22Rv1 (cell line): ENCODE results near the gene TEX22.

ENCODE experiments used
- H3K27ac ChIP-seq: fragments of 450-650 bp; 2 replicates; pipeline ENCODE4 v1.5.1; 2017
- ZFX ChIP-seq: fragments of 450-650 bp; IDR thresholded peaks from 2 replicates; pipeline ENCODE4 v1.6.1; 2017; ENCODE audit warnings: antibody characterized with exemption, borderline replicate concordance
- TF ChIP-seq, protein P1 (sequence below): fragments of 450-650 bp; IDR thresholded peaks from 2 replicates; pipeline ENCODE4 v1.5.1; 2017; ENCODE audit warnings: mild to moderate bottlenecking

The TEX22 gene

DNA sequence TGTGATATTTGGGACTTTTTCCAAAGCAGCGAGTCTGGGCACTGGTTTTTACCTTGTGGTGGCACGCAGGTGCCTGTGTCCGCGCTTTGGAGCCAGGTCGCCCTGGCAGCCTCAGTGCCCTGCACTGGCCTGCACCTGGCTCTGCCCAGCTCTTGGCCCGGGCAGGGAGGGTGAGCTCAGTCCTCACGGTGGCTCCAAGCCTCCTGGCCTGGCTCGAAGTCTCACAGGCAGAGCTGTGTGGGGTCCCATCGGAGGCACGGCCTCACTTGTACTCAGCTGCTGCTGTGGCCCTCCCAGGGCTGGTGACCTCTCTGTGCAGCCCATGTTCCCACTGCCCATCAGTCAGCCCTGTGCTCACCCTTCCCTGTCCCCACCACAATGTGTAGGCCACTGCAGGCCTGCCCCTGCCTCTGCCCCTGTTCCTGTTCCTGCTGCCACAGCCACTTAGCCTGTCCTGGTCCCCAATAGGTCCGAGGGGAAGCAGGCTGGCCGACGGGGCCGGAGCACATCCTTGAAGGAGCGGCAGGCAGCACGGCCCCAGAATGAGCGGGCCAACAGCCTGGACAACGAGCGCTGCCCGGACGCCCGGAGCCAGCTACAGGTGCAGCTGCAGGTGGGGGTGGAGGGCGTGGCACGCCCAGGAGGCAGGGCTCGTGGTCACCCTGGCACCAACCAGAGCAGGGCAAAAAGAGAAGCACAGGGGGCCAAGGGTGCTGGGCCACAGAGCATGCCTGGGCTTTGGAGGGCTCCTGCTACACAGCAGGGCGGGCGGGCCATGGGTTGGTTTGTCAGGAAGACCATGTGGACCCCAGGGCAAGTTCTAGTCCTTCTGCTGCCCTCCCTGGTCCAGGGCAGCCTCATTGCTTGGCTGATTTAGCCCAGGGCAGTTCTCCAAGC, 16.6 kb upstream of the TEX22 start:
- H3K27ac ChIP-seq, result no peak overlapping the region
- TF ChIP-seq, protein P1, sequence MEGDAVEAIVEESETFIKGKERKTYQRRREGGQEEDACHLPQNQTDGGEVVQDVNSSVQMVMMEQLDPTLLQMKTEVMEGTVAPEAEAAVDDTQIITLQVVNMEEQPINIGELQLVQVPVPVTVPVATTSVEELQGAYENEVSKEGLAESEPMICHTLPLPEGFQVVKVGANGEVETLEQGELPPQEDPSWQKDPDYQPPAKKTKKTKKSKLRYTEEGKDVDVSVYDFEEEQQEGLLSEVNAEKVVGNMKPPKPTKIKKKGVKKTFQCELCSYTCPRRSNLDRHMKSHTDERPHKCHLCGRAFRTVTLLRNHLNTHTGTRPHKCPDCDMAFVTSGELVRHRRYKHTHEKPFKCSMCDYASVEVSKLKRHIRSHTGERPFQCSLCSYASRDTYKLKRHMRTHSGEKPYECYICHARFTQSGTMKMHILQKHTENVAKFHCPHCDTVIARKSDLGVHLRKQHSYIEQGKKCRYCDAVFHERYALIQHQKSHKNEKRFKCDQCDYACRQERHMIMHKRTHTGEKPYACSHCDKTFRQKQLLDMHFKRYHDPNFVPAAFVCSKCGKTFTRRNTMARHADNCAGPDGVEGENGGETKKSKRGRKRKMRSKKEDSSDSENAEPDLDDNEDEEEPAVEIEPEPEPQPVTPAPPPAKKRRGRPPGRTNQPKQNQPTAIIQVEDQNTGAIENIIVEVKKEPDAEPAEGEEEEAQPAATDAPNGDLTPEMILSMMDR, result no peak
- TF ChIP-seq ZFX, result no peak

DNA sequence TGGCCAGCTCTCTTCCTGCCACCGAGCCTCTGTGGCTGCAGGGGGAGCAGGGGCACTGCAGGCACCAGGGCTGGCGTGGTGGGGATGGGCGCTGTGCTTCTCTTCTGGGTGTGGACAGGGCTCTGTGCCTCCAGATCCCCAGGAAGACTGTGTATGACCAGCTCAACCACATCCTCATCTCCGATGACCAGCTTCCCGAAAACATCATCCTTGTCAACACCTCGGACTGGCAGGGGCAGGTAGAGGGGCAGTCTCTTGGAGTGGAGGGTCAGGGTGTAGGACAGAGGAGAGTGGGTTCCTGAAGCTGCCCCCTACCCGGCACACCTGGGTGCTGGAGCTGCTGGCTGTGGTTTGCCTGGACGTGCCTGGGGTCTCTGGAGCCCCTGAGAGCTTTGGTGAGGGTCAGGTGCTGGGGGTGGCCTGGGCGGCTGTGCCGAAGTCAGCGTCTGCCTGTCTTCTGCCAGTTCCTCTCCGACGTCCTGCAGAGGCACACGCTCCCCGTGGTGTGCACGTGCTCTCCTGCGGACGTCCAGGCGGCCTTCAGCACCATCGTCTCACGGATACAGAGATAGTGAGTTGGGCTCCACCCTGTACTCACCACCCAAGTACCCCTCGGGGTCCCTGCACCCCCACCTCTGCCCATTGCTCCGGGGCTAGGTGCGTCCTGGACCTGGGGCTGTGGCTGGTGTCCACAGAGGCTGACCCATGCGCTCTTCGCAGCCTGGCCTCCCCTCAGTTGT, 15.8 kb upstream of the TEX22 start:
- no peak for TF ChIP-seq ZFX
- TF ChIP-seq, protein P1, result no peak
- no peak overlapping the region for H3K27ac ChIP-seq

DNA sequence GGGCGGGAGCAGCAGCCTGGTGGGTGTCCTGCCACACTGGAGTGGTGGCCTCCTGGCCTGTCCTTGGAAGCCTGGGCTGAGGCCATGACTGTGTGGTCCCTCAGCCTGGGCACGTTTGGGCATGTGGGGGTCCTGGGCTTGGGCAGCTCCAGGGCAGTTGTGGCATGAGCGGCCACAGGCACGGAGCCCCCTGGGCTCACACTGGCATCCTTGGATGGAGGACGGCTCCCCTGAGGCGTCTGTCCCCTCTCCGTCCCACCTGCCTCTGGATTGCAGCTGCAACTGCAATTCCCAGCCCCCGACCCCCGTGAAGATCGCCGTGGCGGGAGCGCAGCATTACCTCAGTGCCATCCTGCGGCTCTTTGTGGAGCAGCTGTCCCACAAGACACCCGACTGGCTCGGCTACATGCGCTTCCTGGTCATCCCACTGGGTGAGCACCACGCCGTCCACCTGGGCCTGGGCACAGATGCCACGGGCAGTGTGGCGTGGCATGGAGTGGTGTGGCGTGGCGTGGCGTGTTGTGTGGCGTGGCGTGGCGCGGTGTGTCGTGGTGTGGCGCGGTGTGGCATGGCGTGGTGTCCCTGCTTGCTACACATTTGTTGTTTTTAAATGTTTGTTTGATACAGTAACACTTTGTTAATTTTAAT, 15.1 kb upstream of the TEX22 start:
- no peak overlapping the region for H3K27ac ChIP-seq
- TF ChIP-seq, protein P1, result no peak
- TF ChIP-seq ZFX, result no peak

DNA sequence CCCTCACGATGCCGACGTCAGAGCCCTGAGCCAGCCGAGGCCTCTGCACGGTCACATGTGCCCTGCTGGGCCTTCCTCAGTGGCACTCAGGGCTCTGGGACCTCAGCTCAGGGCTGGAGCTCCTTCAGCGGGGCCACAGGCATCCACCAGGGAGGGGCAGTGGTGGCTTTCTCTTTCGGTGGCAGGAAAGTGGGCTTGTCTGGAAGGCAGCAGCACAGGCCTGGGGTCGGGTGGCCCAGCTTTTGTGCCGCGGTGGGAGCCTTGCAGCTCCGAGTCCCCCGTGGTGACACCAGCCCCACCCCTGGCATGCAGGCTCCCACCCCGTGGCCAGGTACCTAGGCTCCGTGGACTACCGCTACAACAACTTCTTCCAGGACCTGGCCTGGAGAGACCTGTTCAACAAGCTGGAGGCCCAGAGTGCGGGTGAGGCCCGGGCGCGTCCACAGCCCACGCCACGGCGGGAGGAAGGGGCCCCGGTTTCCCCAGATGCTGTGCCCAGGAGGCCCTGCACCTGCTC, 14.2 kb upstream of the TEX22 start:
- no peak overlapping the region for H3K27ac ChIP-seq
- TF ChIP-seq, protein P1, result no peak
- no peak for TF ChIP-seq ZFX

DNA sequence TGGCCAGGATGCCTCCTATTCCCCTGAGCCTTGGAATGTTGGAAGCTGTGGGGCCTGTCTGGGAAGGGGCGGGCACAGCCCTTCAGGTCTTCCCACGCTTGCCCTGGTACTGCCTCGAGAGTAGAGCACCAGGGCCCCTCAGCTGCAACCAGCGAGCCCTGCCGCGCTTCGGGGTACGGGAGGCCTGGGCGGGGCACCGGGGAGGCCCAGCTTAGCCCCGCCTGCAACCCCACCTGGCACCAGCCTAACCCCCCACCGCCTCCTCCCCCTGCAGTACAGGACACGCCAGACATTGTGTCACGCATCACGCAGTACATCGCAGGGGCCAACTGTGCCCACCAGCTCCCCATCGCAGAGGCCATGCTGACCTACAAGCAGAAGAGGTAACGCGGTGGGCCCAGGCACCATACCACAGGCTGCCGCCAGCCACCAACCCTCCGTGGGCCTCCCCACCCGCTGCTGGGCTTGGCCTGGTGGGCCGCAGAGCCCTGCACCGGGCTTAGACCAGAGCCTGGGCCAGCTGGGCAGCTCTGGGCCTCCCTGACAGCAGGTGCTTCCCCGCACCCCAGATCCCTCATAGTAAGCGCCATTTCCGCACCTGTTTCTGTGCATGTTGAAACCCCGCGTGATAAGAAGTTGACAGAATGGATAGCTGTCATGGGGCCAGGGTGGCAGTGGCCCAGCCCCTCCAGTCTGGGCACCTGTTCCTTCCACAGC, 13.6 kb upstream of the TEX22 start:
- TF ChIP-seq, protein P1, result no peak
- no peak for TF ChIP-seq ZFX

DNA sequence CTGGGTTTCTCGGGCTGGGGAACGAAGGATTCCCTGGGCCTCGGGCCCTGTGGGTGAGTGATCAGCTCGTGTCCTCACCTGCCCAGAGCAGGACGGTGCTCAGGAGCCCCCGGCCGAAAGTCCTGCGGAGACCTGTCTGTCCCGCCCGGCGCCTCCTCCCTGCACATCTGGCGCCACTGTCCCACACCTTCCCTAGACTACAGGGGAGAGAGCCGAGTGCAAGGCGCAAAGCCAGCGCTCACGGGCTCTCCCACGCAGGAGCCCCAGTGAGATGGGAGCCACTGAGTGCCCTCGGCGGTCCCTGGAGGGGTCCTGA, 13.1 kb upstream of the TEX22 start:
- no peak for TF ChIP-seq ZFX
- TF ChIP-seq, protein P1, result no peak
- H3K27ac ChIP-seq, result no peak overlapping the region

More for the DNA sequence above, 13.6 kb upstream of the TEX22 start:
- H3K27ac ChIP-seq, result no peak overlapping the region
